LoVo (cell line): ENCODE results near the gene PCCA.
"Not testable (repeated sequence)": the region's sequence is repeated elsewhere in the genome, so short reads cannot be mapped to it uniquely, and the experiment has no call there.

Experiments
- DNase-seq: peaks from one replicate; pipeline ENCODE4 v3.0.0-alpha.2; 2016; ENCODE audit warnings: low spot score

Gene PCCA

GRCh38 chr13:100197116-100197515 lies 108.2 kb downstream of the PCCA start:
- DNase-seq, result no peak

GRCh38 chr13:100197591-100198365 lies 108.9 kb downstream of the PCCA start:
- DNase-seq, result no peak

DNA sequence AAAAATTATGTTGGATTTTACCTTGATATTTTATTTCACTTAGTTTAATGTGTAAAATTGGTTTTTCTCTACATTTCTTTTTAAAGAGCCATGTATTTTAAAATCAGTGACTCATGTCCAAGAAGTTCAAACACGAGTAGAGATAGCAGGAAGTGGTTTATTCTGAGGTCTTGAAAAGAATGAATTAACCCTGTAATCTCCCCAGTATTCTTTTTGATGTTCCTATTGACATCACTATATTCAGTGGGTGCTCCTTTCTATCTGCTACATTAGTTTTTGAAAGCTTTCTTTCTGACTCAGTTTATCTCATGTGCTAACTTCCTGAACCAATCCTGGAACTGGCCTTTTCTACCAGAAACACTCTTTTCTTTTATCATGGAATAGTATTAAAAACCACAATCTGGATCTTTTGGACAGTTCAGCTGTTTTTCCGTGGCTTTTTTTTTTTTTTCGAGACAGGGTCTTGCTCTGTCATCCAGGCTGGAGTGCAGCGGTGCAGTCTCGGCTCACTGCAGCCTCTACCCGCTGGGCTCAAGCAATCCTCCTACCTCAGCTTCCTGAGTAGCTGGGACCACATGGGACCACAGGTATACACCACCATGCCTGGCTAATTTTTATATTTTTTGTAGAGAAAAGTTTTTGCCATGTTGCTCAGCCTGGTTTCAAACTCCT lies 114.9 kb downstream of the PCCA start:
- DNase-seq, result no peak

DNA sequence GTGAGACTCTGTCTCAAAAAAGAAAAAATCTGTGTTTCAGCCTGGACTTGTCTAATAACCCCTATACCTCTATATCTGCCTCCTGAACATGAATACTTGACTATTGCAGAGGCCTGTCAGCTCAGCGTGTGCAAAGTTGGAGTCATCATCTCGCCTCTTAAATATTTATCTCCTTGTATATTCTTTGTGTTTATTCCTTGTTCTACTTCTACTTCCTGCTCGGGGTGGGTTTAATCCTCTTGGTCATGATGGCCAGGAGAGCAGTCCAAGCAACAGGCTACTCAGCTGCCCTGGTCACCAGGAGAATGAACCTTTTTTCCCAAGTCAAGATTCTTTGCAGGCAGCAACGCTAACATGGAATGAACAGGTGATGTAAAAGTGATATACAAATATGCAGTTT lies 119.1 kb downstream of the PCCA start:
- no peak for DNase-seq

GRCh38 chr13:100208626-100209025 lies 119.7 kb downstream of the PCCA start:
- no peak for DNase-seq

DNA sequence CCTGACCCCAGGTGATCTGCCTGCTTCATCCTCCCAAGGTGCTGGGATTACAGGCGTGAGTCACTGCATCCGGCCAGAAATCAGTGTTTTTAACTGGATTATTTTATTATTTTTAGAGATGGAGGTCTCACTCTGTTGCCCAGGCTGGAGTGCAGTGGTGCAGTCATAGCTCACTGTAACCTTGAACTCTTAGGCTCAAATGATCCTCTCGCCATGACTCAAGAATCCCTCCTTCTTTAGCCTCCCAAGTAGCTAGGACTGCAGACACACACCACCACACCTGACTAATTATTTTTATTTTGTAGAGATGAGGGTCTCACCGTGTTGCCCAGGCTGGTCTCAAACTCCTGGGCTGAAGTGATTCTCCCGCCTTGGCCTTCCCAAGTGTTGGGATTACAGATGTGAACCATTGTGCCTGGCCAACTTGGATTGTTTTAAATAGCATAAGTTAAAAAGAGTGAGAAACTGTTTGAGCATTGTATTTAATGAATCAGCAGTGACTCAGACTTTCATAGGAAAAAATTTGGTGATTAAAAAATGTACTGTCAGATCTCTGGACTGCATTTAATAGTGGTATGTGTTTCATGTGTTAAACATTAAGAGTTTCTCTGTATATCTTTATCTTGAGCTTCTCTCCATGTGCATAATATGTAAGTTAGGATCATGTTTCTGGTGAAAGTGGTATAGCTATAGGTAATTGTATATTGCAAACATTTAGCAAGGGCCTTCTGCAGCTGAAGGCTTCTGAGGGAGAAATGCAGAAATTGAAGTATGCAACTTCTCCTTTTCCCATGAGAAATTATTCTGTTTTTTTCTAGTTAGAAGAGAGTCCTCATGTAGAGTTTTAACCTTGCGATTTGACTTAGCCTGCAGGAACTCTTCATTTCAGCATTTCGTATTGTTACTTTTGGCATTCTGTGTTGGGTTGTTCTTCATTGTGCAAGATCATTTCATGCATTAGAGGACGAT lies 121.2 kb downstream of the PCCA start:
- no peak for DNase-seq

GRCh38 chr13:100211016-100211710 lies 122.3 kb downstream of the PCCA start:
- no peak for DNase-seq

DNA sequence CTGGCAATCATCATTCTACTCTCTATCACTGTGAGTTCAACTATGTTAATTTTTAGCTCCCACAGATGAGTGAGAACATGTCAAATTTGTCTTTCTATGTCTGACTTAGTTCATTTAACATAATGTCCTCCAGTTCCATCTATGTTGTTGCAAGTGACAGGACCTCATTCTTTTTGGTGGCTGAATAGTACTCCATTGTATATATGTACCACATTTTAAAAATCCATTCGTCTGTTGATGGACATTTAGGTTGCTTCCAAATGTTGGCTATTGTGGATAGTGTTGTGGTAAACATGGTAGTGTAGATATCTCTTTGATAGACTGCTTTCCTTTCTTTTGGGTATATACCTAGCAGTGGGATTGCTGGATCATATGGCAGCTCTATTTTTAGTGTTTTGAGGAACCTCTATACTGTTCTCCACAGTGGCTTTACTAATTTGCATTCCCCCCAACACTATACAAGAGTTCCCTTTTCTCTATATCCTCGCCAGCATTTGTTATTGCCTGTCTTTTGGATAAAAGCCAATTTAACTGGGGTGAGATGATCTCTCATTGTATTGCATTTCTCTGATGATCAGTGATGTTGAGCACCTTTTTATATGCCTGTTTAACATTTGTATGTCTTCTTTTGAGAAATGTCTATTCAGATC lies 124.1 kb downstream of the PCCA start:
- DNase-seq, result no peak

DNA sequence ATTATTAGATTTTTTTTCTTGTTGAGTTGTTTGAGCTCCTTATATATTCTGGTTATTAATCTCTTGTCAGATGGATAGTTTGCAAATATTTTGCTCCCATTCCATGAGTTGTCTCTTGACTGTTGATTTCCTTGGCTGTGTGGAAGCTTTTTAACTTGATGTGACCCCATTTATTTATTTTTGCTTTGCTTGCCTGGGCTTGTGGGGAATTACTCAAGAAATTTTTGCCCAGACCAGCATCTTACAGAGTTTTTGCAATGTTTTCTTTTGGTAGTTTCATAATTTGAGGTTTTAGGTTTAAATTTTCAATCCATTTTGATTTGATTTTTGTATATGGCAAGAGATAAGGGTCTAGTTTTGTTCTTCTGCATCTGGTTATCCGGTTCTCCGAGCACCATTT lies 124.7 kb downstream of the PCCA start:
- DNase-seq, result no peak

DNA sequence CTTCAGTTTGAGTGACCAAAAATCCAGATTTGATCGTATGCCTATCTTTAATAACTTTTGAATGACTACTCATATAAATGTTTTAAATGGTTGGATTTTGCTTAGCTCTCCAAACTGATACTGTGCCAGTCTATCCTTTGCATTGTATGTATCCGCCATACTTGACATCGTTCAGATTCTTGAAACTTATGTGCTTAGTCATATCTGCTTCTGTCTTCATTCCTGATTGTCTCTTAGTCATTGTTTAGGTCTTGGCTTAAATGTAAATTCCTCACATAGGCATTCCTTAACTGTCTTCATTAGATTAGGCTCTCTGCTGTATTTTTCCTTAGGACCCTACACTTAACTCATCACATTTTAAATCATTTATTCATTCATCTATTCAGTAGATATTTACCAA lies 126.0 kb downstream of the PCCA start:
- no peak for DNase-seq

- DNase-seq, result no peak
These were observed 132.3 kb downstream of the PCCA start for GRCh38 chr13:100221166-100221565.

GRCh38 chr13:100223966-100224530 lies 135.2 kb downstream of the PCCA start:
- DNase-seq, result not testable (repeated sequence)

DNA sequence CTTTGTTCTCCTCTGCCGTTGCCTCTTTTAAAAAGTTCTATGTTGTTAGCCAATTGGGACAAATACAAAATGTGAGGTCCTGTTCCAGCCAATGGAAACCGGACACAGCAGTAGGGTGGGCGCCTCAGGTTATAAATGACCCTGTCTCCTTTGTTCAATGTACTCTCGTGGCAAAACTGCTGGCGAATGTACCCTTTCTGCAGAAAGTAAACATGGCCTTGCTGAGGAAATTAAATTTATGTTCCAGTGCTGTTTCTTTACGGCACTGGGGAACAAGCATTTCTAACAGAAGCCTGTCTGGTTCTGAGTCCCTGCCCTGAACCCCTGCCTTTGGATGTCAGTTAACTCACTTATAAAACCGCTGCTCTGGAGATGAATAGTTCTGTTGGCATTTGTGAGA lies 140.7 kb downstream of the PCCA start:
- no peak for DNase-seq

- no peak for DNase-seq
These were observed 141.9 kb downstream of the PCCA start for GRCh38 chr13:100230769-100231149.

DNA sequence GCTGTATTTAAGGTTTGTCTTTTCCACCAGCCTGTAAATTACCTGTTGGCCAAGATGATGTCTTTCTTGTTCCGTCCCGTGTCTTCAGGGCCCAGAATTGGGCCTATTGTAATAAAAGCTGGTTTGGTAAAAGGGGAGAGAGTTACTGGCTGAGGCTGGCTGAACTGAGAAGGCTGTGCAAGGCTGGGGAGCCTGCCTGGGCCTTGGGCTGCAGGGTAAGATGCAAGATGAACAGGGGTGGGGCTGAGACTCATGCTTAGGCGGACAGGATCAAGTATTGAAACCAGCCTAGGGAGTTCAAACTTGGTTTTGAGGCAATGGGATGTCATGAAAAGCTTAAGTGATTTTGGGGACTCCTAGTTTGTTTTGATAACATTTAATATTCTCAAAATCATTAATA lies 142.3 kb downstream of the PCCA start:
- DNase-seq, result no peak

GRCh38 chr13:100234006-100234405 lies 145.1 kb downstream of the PCCA start:
- no peak for DNase-seq

- no peak for DNase-seq
These were observed 145.7 kb downstream of the PCCA start for GRCh38 chr13:100234524-100235136.

DNA sequence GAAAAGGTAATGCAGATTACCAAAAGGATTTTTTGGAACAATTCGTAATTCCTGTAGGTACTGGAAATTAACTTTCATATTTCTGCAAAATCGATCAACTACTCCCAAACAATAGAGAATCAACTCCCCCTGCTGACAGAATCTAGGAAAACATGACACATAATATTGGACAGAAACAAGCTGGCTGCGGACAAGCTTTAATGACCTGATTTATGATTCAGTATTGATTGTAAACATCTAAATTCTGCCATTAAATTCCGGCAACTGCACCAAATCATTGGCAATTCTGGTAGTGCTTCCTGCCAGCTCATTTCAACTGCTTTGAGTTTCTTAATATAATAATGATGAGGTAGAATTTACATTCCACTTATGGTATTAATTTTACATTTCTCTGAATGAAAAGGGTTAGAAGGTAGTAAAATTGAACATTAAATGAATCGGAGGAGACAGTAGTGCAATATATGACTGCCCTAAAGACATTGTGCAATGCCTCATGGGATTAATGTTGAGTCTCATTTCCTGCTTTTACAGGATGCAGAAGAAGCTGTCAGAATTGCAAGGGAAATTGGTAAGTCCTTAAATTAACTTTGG lies 146.5 kb downstream of the PCCA start:
- peak; percentile 49 for DNase-seq

DNA sequence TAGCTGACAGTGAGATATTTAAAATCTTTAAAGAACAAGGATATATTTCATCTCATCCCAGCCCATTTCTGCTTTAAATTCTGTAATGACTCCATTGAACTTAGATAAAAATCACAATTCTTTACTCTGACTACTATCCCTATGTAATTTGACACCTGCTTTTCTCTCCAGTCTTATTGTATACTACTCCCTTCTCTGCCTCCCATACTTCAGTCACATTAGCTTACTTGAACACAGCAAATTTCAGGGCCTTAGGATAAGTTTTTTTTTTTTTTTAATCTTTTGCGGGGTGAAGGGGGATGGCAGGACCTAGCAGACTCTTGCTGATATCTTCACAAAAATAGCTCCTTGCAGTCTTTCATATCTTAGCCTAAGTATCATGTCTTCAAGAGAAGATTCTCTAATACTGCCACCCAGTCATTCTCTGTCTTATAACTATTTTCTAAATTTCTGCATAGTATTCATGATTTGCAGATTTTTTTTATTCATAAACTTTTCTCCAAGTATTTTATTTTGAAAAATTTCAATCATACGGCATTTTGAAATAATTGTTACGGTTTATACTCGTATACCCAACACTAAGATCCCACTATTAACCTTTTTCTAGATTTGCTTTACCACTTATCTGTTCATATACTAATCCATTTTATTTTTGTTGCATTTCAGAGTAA lies 151.4 kb downstream of the PCCA start:
- no peak for DNase-seq

GRCh38 chr13:100244431-100244830 lies 155.5 kb downstream of the PCCA start:
- DNase-seq, result no peak
